ENCODE data around the gene DCTN5.
A peak's percentile ranks its signal among the peaks of the same experiment; 100 is the strongest.
"Not testable (repeated sequence)": the region's sequence is repeated elsewhere in the genome, so short reads cannot be mapped to it uniquely, and the experiment has no call there.

Gene DCTN5

GRCh38 chr16:23640931-23641765 is at the start of gene DCTN5, which contains the start of gene PALB2:
DCTN5 (plus strand) TSS chr16:23641466; CDS start chr16:23641543, 77 bp downstream.
PALB2 (minus strand) TSS chr16:23641310; CDS start chr16:23641157, 153 bp downstream.
- DNase-seq (ENCODE audit: low read depth in 2 of 2), result peak; percentile 84 to 90

GRCh38 chr16:23594186-23594585 is 47.1 kb upstream of the DCTN5 start:
- DNase-seq (ENCODE audit: low read depth in 2 of 2), result no peak

- no peak for DNase-seq (ENCODE audit: low read depth in 2 of 2)
These were observed 45.9 kb upstream of the DCTN5 start for GRCh38 chr16:23595246-23595950.

GRCh38 chr16:23595951-23596720 is 45.1 kb upstream of the DCTN5 start, which contains the start of gene NDUFAB1:
NDUFAB1 (minus strand) TSS chr16:23596316; CDS start chr16:23596290, 26 bp downstream.
- peak; percentile 83 to 86 for DNase-seq (ENCODE audit: low read depth in 2 of 2)

- DNase-seq (ENCODE audit: low read depth in 2 of 2), result no peak
These were observed 44.1 kb upstream of the DCTN5 start for GRCh38 chr16:23597003-23597756.

GRCh38 chr16:23607726-23608125 is 33.5 kb upstream of the DCTN5 start:
- no peak for DNase-seq (ENCODE audit: low read depth in 2 of 2)

- no peak for DNase-seq (ENCODE audit: low read depth in 2 of 2)
These were observed 33.1 kb upstream of the DCTN5 start for GRCh38 chr16:23608194-23608593.

- no peak for DNase-seq (ENCODE audit: low read depth in 2 of 2)
These were observed 31.3 kb upstream of the DCTN5 start for GRCh38 chr16:23609929-23610328.

GRCh38 chr16:23610905-23611304 is 30.4 kb upstream of the DCTN5 start:
- not testable (repeated sequence) for DNase-seq (ENCODE audit: low read depth in 2 of 2)

GRCh38 chr16:23611936-23612335 is 29.3 kb upstream of the DCTN5 start:
- DNase-seq (ENCODE audit: low read depth in 2 of 2), result no peak

GRCh38 chr16:23615805-23616204 is 25.5 kb upstream of the DCTN5 start:
- no peak for DNase-seq (ENCODE audit: low read depth in 2 of 2)

GRCh38 chr16:23624092-23624491 is 17.2 kb upstream of the DCTN5 start:
- DNase-seq (ENCODE audit: low read depth in 2 of 2), result no peak

- DNase-seq (ENCODE audit: low read depth in 2 of 2), result no peak
These were observed 11.8 kb upstream of the DCTN5 start for GRCh38 chr16:23629516-23629915.

- not testable (repeated sequence) for DNase-seq (ENCODE audit: low read depth in 2 of 2)
These were observed 9.4 kb upstream of the DCTN5 start for GRCh38 chr16:23631874-23632273.

- no peak for DNase-seq (ENCODE audit: low read depth in 2 of 2)
These were observed 6.7 kb upstream of the DCTN5 start for GRCh38 chr16:23634461-23635036.

- DNase-seq (ENCODE audit: low read depth in 2 of 2), result no peak
These were observed 5.3 kb upstream of the DCTN5 start for GRCh38 chr16:23635958-23636357.

- no peak for DNase-seq (ENCODE audit: low read depth in 2 of 2)
These were observed 693 bp upstream of the DCTN5 start for GRCh38 chr16:23640615-23640930.

GRCh38 chr16:23642246-23642774 is 1.0 kb downstream of the DCTN5 start:
- DNase-seq (ENCODE audit: low read depth in 2 of 2), result no peak

GRCh38 chr16:23650674-23651416 is 9.6 kb downstream of the DCTN5 start:
- DNase-seq (ENCODE audit: low read depth in 2 of 2), result no peak

GRCh38 chr16:23651943-23652468 is 10.7 kb downstream of the DCTN5 start:
- DNase-seq (ENCODE audit: low read depth in 2 of 2), result no peak

Measured in stimulated activated CD8-positive, alpha-beta memory T cell treated with anti-CD3 and anti-CD28 coated beads, Interleukin-15, amount 100 ng/mL, for 48 hours (primary cell).